Measurements from ENCODE around the gene KANSL1. TPM values are rescaled to one million over a fixed set of nuclear protein-coding genes. Genes with fewer than 3 reads are reported as not detected.

KANSL1 gene
- total and polyA plus RNA-seq, 9 of the 15 experiments (the other 6 are each of a cell fraction or from before 2014, with no cell fraction given): 3.6 to 55.4 (median 31.8) TPM

DNA sequence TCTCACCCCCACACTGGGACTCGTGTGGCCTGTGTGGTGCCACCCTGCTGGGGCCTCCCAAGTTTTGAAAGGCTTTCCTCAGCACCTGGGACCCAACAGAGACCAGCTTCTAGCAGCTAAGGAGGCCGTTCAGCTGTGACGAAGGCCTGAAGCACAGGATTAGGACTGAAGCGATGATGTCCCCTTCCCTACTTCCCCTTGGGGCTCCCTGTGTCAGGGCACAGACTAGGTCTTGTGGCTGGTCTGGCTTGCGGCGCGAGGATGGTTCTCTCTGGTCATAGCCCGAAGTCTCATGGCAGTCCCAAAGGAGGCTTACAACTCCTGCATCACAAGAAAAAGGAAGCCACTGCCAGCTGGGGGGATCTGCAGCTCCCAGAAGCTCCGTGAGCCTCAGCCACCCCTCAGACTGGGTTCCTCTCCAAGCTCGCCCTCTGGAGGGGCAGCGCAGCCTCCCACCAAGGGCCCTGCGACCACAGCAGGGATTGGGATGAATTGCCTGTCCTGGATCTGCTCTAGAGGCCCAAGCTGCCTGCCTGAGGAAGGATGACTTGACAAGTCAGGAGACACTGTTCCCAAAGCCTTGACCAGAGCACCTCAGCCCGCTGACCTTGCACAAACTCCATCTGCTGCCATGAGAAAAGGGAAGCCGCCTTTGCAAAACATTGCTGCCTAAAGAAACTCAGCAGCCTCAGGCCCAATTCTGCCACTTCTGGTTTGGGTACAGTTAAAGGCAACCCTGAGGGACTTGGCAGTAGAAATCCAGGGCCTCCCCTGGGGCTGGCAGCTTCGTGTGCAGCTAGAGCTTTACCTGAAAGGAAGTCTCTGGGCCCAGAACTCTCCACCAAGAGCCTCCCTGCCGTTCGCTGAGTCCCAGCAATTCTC, 166.8 kb downstream of the KANSL1 start:
- Histone ChIP-seq H3K4me2 (ENCODE audit: insufficient read depth, low read length) (no peak overlapping the region), H3K9me3 (replicated peaks; ENCODE audit: control insufficient read depth, insufficient read depth, low read depth, low read length) (no peaks in the 10 kb centered on the region), H3K27me3 (ENCODE audit: control insufficient read depth in 2 of 2, insufficient read depth in 2 of 2, low read length in 2 of 2) (no peaks in the 10 kb centered on the region), H3K27ac (ENCODE audit: extremely low read depth, low read depth, low read length) (no peak overlapping the region), H3K4me3 (no peak overlapping the region), H3K79me2 (ENCODE audit: control insufficient read depth, insufficient read depth, low read length) (no peaks in the 10 kb centered on the region), H2AFZ (ENCODE audit: low read depth, low read length) (no peak overlapping the region), H3K9me1 (ENCODE audit: control insufficient read depth, insufficient read depth, low read length) (no peaks in the 10 kb centered on the region), H4K20me1 (replicated peaks; ENCODE audit: control insufficient read depth, insufficient read depth, low read length) (no peaks in the 10 kb centered on the region), H3K4me1 (replicated peaks in 1 of 2; ENCODE audit: control insufficient read depth in 2 of 2, insufficient read depth in 2 of 2, low read length in 2 of 2) (peaks cover 0 to 4% of the 10 kb centered on the region in 2 experiments; a peak in 2 of 5 replicates), H3K9ac (ENCODE audit: insufficient read depth in 1 of 2, low read depth in 2 of 2, low read length in 2 of 2) (peak overlapping the region in 1 of 2 experiments; percentile 37; a peak in 1 of 4 replicates), H3K36me3 (ENCODE audit: control insufficient read depth, insufficient read depth, low read length) (peaks cover 40% of the 10 kb centered on the region; the same call in 2 of the 3 replicates)
- in situ Hi-C loops (cut with MboI): no loop called here
- no TSS peak for BruUV-seq (replicated peaks)
- CTCF ChIA-PET (ENCODE audit: low intra/inter-chr PET ratio): no interaction called here
- FAIRE-seq: no peak
- DNase-seq (ENCODE audit: extremely low read depth in 1 of 4, low spot score in 3 of 4): no peak
- WGBS (ENCODE audit: insufficient coverage, low coverage, missing lambda C conversion rate): 85% methylated on average over 16 of the region's 17 CpGs
- intact Hi-C loops (cut with micrococcal nuclease): no loop called here
- POLR2A ChIA-PET: interaction anchor here (0.7 kb wide), 1 partner anchor 66 kb away, joined by 3 read pairs; no protein-coding TSS in a partner anchor
- no peak; the same call in 1 of the 3 replicates for ATAC-seq
- TF ChIP-seq C11orf30 (IDR thresholded peaks at IDR 0.05; ENCODE audit: low read depth) (peak; percentile 48; the same call in 1 of the 2 replicates), MAFK (IDR thresholded peaks at IDR 0.05; ENCODE audit: low read length) (0 out of 2 replicates have a peak, but pooled peaks have one; percentile 4), ZNF316 (IDR thresholded peaks at IDR 0.05) (peak; percentile 42; the same call in 1 of the 2 replicates), ZNF764 (CRISPR knock-in tag; IDR thresholded peaks at IDR 0.05; ENCODE audit: low read depth) (no peak), POLR2G (IDR thresholded peaks at IDR 0.05; ENCODE audit: low read depth, low read length) (0 out of 2 replicates have a peak, but pooled peaks have one; percentile 39), ZNF232 (CRISPR knock-in tag; IDR thresholded peaks at IDR 0.05) (no peak)

Data from K562 (cell line).